ENCODE data around the gene LMX1B. TPM values are rescaled to one million over a fixed set of nuclear protein-coding genes. Genes with fewer than 3 reads are reported as not detected.

LMX1B gene
- total and polyA plus RNA-seq, 2 of the 4 experiments (the other 2 are of a cell fraction) = not detected

- Histone ChIP-seq H3K9me3 (ENCODE audit: control insufficient read depth, insufficient read depth, low read length) (no peaks in the 10 kb centered on the region), H3K4me1 (ENCODE audit: control insufficient read depth, insufficient read depth, low read length) (no peaks in the 10 kb centered on the region), H3K27me3 (ENCODE audit: control insufficient read depth, insufficient read depth, low read length) (peaks cover 45% of the 10 kb centered on the region), H3K9ac (ENCODE audit: low read depth, low read length) (no peak overlapping the region), H3K79me1 (ENCODE audit: low read depth in 1 of 2, low read length in 2 of 2) (no peaks in the 10 kb centered on the region), H3K9me1 (ENCODE audit: insufficient read depth, low read length) (no peaks in the 10 kb centered on the region), H3K23ac (ENCODE audit: low read depth, low read length) (no peak overlapping the region), H3K4ac (ENCODE audit: low read depth, low read length) (no peak overlapping the region), H4K91ac (ENCODE audit: insufficient read depth, low read depth, low read length) (no peak overlapping the region), H2BK120ac (ENCODE audit: low read depth, low read length) (no peak overlapping the region), H3K27ac (ENCODE audit: insufficient read depth, low read length) (no peak overlapping the region), H3K56ac (ENCODE audit: extremely low read depth, insufficient read depth, low read length) (no peak overlapping the region), H2AK9ac (replicated peaks; ENCODE audit: low read depth, low read length, poor library complexity) (no peak overlapping the region), H3K36me3 (ENCODE audit: control insufficient read depth, insufficient read depth, low read length) (no peaks in the 10 kb centered on the region), H2AFZ (replicated peaks; ENCODE audit: low read length, poor library complexity) (no peak overlapping the region), H4K8ac (ENCODE audit: low read depth in 2 of 2, low read length in 2 of 2) (no peak overlapping the region), H3K4me3 (ENCODE audit: insufficient read depth, low read depth, low read length) (no peak overlapping the region), H3K14ac (replicated peaks; ENCODE audit: low read depth, low read length) (no peak overlapping the region), H3K4me2 (ENCODE audit: low read depth, low read length) (no peak overlapping the region), H2AK5ac (ENCODE audit: low read depth, low read length) (no peak overlapping the region), H2BK15ac (ENCODE audit: low read depth, low read length) (no peak overlapping the region), H2BK20ac (ENCODE audit: low read depth, low read length) (no peak overlapping the region), H3K18ac (ENCODE audit: low read depth, low read length) (no peak overlapping the region), H4K5ac (ENCODE audit: low read depth, low read length) (no peak overlapping the region), H2BK5ac (ENCODE audit: low read depth, low read length, poor library complexity, severe bottlenecking) (no peak overlapping the region), H4K20me1 (ENCODE audit: insufficient read depth, low read length) (no peaks in the 10 kb centered on the region; the same call in 1 of the 2 replicates)
- intact Hi-C loops (cut with micrococcal nuclease) (no loop called here), in situ Hi-C loops (cut with MboI; ENCODE audit: low sequenced_read_pairs) (no loop called here), dilution Hi-C loops (cut with HindIII; ENCODE audit: low sequenced_read_pairs, unreplicated experiment) (no loop called here)
- TF ChIP-seq, protein P1, sequence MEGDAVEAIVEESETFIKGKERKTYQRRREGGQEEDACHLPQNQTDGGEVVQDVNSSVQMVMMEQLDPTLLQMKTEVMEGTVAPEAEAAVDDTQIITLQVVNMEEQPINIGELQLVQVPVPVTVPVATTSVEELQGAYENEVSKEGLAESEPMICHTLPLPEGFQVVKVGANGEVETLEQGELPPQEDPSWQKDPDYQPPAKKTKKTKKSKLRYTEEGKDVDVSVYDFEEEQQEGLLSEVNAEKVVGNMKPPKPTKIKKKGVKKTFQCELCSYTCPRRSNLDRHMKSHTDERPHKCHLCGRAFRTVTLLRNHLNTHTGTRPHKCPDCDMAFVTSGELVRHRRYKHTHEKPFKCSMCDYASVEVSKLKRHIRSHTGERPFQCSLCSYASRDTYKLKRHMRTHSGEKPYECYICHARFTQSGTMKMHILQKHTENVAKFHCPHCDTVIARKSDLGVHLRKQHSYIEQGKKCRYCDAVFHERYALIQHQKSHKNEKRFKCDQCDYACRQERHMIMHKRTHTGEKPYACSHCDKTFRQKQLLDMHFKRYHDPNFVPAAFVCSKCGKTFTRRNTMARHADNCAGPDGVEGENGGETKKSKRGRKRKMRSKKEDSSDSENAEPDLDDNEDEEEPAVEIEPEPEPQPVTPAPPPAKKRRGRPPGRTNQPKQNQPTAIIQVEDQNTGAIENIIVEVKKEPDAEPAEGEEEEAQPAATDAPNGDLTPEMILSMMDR (conservative IDR thresholded peaks at IDR 0.05; ENCODE audit: low read depth, low read length) = no peak
- TF ChIP-seq RCOR1 (IDR thresholded peaks at IDR 0.05; ENCODE audit: insufficient replicate concordance, low read length) (no peak), MAFK (IDR thresholded peaks at IDR 0.05; ENCODE audit: low read depth, low read length) (no peak), CHD1 (IDR thresholded peaks at IDR 0.05; ENCODE audit: low read depth, low read length) (no peak), BHLHE40 (IDR thresholded peaks at IDR 0.05; ENCODE audit: low read depth, low read length) (no peak), FOS (IDR thresholded peaks at IDR 0.05; ENCODE audit: low read depth, low read length) (no peak), MAZ (IDR thresholded peaks at IDR 0.05; ENCODE audit: borderline replicate concordance, low read depth, low read length) (no peak), RAD21 (IDR thresholded peaks at IDR 0.05; ENCODE audit: low read length) (no peak)
- ChIA-PET CTCF (no interaction called here), POLR2A (ENCODE audit: unreplicated experiment) (no interaction called here)
- WGBS, 2 experiments (ENCODE audit: extremely low coverage in 2 of 2, insufficient read length in 1 of 2) = 87% methylated on average over 9 of the region's 17 CpGs; no CpG with 5 or more reads in 1 of the 2 experiments
- ATAC-seq (ENCODE audit: low read depth) (no peak), DNase-seq (no peak)
- no TSS peak for BruUV-seq (replicated peaks)
Observed at GRCh38 chr9:126661122-126661520, 47.4 kb downstream of the LMX1B start.

Measured in IMR-90 (cell line).